WERI-Rb-1 (cell line): ENCODE measurements around the gene EHMT2.

Experiments used
- DNase-seq: peaks from one replicate; pipeline ENCODE4 v3.0.0-alpha.2; 2020
- H3K27ac ChIP-seq: fragments of 250-450 bp; sonication (Bioruptor Pico); 2 replicates; pipeline ENCODE4 v1.5.1; 2020; ENCODE audit warnings: mild to moderate bottlenecking, moderate library complexity
- H3K27me3 ChIP-seq: fragments of 250-450 bp; sonication (Bioruptor Pico); 2 replicates; pipeline ENCODE4 v1.5.1; 2021; ENCODE audit warnings: mild to moderate bottlenecking, low read depth, moderate library complexity; ENCODE audit not compliant: insufficient read depth, severe bottlenecking
- H3K36me3 ChIP-seq: fragments of 250-450 bp; sonication (Bioruptor Pico); 2 replicates; pipeline ENCODE4 v1.5.1; 2020; ENCODE audit warnings: mild to moderate bottlenecking, moderate library complexity
- H3K4me3 ChIP-seq: 2 replicates; pipeline ENCODE4 v1.5.1; 2011; ENCODE audit warnings: low read depth, mild to moderate bottlenecking, control low read depth, low read length
- H3K9me3 ChIP-seq: fragments of 250-450 bp; sonication (Bioruptor Pico); 2 replicates; pipeline ENCODE4 v1.5.1; 2021; ENCODE audit warnings: mild to moderate bottlenecking, moderate library complexity; ENCODE audit not compliant: severe bottlenecking
- CTCF ChIP-seq: IDR thresholded peaks from 2 replicates; pipeline ENCODE4 v1.5.1; 2011; ENCODE audit warnings: low read depth, mild to moderate bottlenecking, control low read depth, inconsistent platforms, low read length

Gene EHMT2

DNA sequence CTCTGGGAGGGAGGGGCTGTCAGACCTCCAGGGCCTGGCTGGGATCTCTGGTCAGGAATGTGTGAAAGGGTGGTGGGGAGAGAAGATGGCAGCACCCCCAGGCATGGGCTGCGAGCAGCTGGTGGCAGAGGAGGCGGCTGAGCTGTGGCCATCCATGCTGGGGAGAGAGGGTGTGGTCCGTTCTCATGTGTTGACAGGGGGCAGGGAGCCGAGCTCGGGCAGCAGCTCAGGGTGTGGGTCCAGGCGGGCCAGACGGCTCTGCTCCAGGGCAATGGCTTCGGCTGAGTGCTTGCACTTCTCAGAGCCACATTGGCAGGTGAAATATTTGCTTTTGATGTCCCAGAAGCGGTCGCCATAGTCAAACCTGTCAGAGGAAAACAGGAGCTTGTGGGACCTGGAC lies 17.6 kb downstream of the EHMT2 start:
- Histone ChIP-seq H3K27me3 (no peaks in the 10 kb centered on the region), H3K36me3 (peaks cover 59% of the 10 kb centered on the region)

DNA sequence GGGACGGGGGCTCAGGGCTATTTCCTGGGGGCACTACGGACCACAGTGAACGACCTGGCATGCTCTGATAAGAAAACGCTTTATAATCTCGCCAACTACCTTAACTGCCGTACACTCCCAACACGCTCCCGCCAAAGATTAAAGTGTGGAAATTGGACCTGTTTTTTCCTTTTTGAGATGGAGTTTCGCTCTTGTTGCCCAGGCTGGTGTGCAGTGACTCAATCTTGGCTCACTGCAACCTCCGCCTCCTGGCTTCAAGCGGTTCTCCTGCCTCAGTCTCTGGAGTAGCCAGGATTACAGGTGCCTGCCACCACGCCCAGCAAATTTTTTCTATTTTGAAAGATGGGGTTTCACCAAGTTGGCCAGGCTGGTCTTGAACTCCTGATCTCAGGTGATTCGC lies 18.4 kb downstream of the EHMT2 start:
- DNase-seq, result no peak
- TF ChIP-seq CTCF, result no peak
- Histone ChIP-seq H3K36me3 (peaks cover 52% of the 10 kb centered on the region), H3K9me3 (no peaks in the 10 kb centered on the region), H3K4me3 (no peak overlapping the region), H3K27ac (no peak overlapping the region), H3K27me3 (no peaks in the 10 kb centered on the region)

More for the DNA sequence above, 17.6 kb downstream of the EHMT2 start:
- Histone ChIP-seq H3K4me3 (no peak overlapping the region), H3K9me3 (no peaks in the 10 kb centered on the region), H3K27ac (no peak overlapping the region)
- no peak for DNase-seq
- no peak for TF ChIP-seq CTCF

- no peak within 1 kb of the TSS for H3K4me3 ChIP-seq
Observed at GRCh38 chr6:31878726-31879125, 18.8 kb downstream of the EHMT2 start, which contains the start of gene SLC44A4. Gene SLC44A4 (minus strand): TSS chr6:31878997. CDS start chr6:31878980, 17 bp downstream.

DNA sequence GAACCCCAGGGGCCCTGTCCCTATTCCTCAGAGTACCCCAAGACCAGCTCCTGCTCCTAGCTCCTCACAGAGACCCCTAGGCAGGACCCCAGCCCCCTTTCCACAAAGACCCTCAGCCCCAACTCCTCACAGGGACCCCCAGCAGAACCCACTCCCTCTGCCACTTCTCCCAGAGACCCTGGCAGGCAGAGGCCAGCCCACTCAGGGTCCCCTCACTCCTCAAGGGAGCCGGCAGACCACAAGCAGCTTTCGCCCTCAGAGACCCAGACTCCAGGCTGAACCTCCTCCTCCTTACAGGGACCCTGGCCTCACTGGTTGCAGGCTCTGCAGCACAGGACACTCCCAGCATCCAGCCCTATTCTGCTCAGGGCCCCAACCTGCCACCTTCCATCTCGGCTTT lies 19.3 kb downstream of the EHMT2 start:
- Histone ChIP-seq H3K27me3 (no peaks in the 10 kb centered on the region), H3K4me3 (no peak overlapping the region), H3K9me3 (no peaks in the 10 kb centered on the region), H3K27ac (no peak overlapping the region), H3K36me3 (peaks cover 43% of the 10 kb centered on the region)
- no peak for DNase-seq
- TF ChIP-seq CTCF, result no peak

More at GRCh38 chr6:31878726-31879125, 18.8 kb downstream of the EHMT2 start, which contains the start of gene SLC44A4:
- no peaks in the 10 kb centered on the region for H3K9me3 ChIP-seq
- no peaks in the 10 kb centered on the region for H3K27me3 ChIP-seq
- no peak within 1 kb of the TSS for H3K27ac ChIP-seq
- no peak for DNase-seq
- peaks cover 48% of the 10 kb centered on the region for H3K36me3 ChIP-seq
- no peak for TF ChIP-seq CTCF

DNA sequence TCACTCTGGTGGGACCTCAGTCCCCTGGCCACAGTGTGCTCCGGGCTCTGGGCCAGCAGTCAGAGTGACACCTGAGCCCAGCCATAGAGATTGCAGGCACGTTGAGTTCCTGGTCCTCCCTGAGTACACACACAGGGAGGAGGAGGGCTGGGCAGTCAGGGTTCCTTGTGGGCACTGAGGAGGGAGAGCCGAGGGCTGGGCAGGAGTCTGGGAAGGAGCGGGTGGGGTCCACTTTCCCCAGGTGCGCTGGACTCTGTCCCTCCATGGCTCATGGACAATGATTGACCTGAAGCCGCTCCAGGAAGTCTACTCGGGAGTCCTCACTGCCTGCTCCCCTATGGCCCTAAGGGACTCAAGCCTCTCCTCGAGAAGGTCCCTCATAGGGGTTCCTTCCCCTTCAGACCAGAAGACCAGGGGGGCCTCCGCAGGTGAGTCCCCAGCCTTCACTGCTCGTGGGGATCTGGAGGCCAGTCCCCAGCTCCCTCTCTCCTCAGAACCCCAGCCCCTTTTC lies 19.8 kb downstream of the EHMT2 start:
- no peak for DNase-seq

More for the DNA sequence above, 19.8 kb downstream of the EHMT2 start:
- Histone ChIP-seq H3K36me3 (peaks cover 37% of the 10 kb centered on the region), H3K4me3 (no peak overlapping the region), H3K27me3 (no peaks in the 10 kb centered on the region), H3K9me3 (no peaks in the 10 kb centered on the region), H3K27ac (no peak overlapping the region)
- no peak for TF ChIP-seq CTCF
